Gastroesophageal sphincter (tissue), 3 donors: ENCODE measurements around the gene SMARCA1.

Experiments
- EP300 ChIP-seq: sonication (generic); formaldehyde crosslinking; IDR thresholded peaks from one replicate; pipeline ENCODE4 v1.6.1; 2017; ENCODE audit warnings: antibody characterized with exemption, mild to moderate bottlenecking
- POLR2A ChIP-seq, 2 donors: fragments of 450-650 bp; IDR thresholded peaks; one replicate each; pipeline ENCODE4 v1.6.1; 2017; ENCODE audit warnings: antibody characterized with exemption in 2 of 2, mild to moderate bottlenecking in 2 of 2, moderate library complexity in 1 of 2
- POLR2AphosphoS5 ChIP-seq: sonication (generic); formaldehyde crosslinking; IDR thresholded peaks from one replicate; pipeline ENCODE4 v1.6.1; 2017; ENCODE audit warnings: antibody characterized with exemption
- TF ChIP-seq, protein P1 (sequence below), 4 experiments: fragments of 200-600 bp in 2 of 4; fragments of 450-650 bp in 2 of 4; sonication (generic) in 1 of 4; IDR thresholded peaks; one replicate each; pipeline ENCODE4 v1.5.1; 2017 to 2019; ENCODE audit warnings: antibody characterized with exemption in 4 of 4, mild to moderate bottlenecking in 2 of 4, moderate library complexity in 2 of 4

DNA sequence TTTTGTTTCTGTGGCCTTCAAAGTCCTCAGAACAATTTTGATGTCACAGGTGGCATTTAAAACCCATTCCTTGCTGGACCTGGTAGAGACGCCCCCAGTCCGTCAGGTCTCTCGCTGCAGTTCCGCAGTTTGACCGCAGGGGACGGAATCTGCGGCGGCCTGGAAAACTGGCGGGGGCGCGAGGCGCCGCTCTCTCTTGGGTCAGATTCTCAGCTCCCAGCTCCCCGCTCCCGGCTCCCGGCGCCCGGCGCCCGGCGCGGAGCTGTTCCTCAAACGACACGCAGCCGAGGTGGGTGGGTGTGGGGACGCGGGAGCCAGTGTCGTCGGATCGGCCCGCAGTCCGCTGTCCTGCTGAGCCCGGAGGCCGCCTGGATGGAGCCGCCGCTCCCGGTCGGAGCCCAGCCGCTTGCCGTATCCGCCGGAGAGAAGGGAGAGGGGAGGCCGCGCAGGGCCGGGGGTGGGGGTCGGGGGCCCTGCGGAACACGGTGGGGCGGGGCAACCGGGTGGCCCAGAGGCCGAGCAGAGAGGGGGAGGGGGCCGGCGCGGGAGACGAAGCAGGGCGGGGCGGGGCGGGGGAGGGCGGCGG is 16.9 kb upstream of the SMARCA1 start, which contains the start of gene OCRL:
- TF ChIP-seq, protein P1, sequence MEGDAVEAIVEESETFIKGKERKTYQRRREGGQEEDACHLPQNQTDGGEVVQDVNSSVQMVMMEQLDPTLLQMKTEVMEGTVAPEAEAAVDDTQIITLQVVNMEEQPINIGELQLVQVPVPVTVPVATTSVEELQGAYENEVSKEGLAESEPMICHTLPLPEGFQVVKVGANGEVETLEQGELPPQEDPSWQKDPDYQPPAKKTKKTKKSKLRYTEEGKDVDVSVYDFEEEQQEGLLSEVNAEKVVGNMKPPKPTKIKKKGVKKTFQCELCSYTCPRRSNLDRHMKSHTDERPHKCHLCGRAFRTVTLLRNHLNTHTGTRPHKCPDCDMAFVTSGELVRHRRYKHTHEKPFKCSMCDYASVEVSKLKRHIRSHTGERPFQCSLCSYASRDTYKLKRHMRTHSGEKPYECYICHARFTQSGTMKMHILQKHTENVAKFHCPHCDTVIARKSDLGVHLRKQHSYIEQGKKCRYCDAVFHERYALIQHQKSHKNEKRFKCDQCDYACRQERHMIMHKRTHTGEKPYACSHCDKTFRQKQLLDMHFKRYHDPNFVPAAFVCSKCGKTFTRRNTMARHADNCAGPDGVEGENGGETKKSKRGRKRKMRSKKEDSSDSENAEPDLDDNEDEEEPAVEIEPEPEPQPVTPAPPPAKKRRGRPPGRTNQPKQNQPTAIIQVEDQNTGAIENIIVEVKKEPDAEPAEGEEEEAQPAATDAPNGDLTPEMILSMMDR (IDR thresholded peaks at IDR 0.05): peak; percentile 54 to 85 (median 84)
- peak in 1 of 2 donors; percentile 50 for TF ChIP-seq POLR2A (IDR thresholded peaks at IDR 0.05)
- TF ChIP-seq POLR2AphosphoS5: no peak
- TF ChIP-seq EP300: no peak
